Fibroblast of skin of abdomen (primary cell): ENCODE data around the gene DYRK2.

Source experiments
- DNase-seq: peaks from one replicate; pipeline ENCODE4 v3.0.0-alpha.2; 2013

Gene DYRK2

GRCh38 chr12:67646775-67647174 is 1.8 kb upstream of the DYRK2 start:
- no peak for DNase-seq

DNA sequence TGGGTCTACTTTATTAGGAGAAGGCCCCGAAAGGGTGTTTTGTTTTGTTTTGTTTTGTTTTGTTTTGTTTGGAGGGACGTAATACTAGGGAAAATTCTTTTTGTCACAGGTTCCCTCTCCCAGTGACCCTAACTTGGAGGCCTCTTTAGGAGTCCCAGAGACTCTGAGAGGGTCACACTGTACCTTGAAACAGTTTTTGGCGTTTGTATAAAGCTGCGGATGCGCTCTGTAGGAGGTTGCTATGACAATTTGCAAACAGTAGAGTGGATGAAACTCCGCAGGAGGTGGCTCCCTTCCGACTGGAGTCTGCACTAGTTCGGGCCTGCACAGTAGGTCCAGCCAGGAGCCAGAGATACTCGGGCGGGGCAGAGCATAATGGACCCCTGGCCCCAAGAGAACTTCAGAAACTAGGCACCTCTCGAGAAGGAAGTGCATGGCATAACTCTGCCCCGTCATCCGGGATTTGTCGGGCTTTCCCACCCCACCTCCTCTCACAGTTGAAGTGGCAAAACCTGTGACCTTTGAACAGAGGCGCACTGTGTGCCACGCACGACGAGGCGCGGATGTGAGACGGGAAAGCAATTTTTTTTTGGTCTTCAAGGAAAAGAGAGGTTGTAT is 1.3 kb upstream of the DYRK2 start:
- no peak for DNase-seq

- peak; percentile 84 for DNase-seq
Observed at GRCh38 chr12:67647799-67648520, 585 bp upstream of the DYRK2 start.

DNA sequence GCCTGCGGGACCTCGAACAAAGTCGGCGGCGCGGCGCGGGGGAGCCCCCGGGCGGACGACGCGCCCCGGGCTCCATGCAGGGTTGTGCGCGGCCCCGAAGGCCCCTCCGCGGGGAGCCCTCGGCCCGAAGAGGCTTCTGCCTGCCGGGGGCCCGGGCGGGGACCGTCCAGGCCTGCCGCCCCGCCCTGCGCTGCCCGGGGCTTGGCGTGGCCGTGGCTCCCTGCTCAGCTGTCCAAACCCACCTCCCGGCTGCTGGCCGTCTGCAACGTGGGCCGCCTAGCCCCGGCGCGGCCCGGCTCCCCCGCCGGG is 670 bp downstream of the DYRK2 start:
- DNase-seq, result no peak

GRCh38 chr12:67649570-67650387 is 1.2 kb downstream of the DYRK2 start:
- no peak for DNase-seq

DNA sequence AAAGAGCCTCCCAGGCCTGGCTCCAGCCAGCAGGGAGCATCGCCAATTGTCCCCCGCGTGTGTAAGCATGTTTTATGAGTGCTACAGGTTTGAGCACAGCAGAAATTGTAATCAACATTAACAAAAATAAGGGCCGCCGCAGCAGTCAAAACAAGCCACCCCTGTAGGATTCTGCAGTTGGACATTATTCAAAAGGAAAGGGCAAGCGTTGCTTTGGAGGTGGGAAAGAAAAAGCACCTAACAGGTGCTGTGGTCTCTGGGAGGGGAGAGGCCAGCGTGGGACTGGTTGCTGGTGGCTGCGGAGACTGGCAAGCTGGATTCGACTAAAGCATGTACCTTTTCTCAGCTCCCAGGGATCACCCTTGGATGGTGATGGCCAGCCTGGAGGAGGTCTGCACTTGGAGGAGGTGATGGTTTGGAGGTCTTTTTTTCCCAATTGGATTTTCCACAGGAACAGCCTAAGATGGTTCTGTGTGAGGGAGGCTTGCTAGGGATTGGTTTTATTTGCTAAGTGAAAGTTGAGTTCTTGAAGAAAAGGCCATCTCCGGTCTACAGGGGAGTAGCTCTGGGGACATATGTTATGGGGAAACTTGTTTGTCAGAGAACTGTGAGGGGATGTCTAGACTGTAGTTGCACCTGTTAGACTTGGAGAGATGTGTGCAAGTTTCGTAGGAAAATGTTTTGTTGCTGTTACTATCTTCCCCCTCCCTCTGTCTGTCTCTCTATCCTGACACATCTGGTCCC is 2.0 kb downstream of the DYRK2 start:
- DNase-seq, result no peak

DNA sequence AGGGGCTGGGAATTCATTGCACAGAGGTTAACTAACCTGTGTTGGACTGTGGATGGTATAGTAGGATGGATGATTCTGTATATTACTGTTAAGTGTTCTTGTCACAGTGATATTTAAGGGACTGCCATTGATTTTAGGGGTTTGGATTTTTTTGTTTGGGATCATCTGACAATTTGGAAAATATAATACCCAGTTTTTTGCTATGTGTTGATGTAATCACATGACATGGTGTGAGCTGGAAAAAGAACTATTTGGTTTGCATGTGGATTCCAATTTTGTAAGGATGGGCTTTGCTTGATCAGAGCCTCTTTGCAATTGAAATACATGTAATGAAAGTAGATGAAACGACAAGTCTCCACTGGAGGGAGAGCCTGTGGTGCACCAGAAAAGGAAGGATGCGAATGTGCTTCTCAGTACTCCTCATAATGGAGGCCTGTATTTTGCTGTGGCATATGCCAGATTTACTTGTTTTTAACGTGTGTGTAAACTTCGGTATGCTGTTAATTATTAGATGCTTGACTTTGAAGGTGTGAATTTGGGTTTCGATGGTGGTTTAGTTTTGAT is 2.7 kb downstream of the DYRK2 start:
- DNase-seq, result peak; percentile 51

GRCh38 chr12:67655829-67656228 is 7.3 kb downstream of the DYRK2 start:
- no peak for DNase-seq

- DNase-seq, result no peak
Observed at GRCh38 chr12:67656251-67656650, 7.7 kb downstream of the DYRK2 start.

DNA sequence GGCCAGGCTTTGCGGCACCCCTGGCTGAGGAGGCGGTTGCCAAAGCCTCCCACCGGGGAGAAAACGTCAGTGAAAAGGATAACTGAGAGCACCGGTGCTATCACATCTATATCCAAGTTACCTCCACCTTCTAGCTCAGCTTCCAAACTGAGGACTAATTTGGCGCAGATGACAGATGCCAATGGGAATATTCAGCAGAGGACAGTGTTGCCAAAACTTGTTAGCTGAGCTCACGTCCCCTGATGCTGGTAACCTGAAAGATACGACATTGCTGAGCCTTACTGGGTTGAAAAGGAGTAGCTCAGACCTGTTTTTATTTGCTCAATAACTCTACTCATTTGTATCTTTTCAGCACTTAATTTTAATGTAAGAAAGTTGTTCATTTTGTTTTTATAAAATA is 9.9 kb downstream of the DYRK2 start:
- no peak for DNase-seq

DNA sequence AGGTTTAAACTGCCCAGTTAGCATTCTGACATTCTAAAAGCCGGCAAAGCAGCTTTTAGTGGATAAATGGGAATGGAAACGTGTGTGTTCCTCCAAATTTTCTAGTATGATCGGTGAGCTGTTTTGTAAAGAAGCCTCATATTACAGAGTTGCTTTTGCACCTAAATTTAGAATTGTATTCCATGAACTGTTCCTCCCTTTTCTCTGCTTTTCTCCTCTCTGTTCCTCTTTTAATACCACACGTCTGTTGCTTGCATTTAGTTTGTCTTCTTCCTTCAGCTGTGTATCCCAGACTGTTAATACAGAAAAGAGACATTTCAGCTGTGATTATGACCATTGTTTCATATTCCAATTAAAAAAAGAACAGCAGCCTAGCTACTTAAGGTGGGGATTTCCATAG is 10.7 kb downstream of the DYRK2 start:
- DNase-seq, result no peak

- DNase-seq, result peak; percentile 90
Observed at GRCh38 chr12:67661311-67662021, 12.9 kb downstream of the DYRK2 start.

DNA sequence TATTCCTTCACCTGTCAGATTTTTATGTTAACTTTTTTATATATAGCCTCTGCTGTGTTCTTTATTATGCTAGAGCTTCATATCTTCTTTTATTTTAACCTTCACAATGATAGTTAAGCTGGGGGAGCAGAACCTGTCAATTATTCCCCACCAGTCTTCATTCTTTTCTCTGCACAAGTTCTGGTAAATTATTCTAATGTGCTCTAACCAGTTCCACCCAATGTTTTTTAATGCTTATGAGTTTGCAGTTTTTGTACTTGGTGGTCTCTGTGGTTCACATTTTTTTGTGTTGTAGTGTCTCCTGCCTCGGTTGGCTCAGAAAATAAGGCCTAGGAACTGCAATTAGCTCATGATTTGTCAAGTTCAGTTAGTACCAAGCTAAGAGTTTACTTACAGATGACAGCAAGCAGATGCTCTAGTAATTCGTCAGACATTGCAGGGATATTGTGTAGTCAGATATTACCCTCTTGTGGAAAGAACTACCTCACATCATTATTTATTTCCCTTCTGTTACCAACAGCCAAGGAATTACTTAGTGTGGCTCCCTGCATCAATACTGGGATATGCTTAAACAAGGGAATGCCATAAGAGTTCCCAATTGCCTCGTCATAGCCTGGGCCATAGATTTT is 14.5 kb downstream of the DYRK2 start:
- DNase-seq, result peak; percentile 97

DNA sequence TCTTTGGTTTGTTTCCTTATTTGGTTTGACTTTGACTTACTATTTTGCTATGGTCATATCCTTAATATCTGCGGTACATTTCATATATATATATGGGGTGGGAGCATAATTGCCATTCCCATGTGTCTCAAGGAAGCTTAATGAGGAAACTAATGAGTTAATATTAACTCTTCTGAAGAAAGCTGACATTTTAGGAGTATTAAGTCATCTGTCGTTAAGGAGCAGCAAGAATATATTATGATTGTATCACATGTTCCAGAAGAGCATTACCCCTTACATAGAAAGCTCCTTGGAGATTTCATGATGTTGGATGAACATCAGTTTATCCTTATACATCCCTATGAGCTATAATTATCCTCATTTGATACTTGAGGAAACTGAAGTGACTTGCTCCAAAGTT is 15.6 kb downstream of the DYRK2 start:
- DNase-seq, result no peak

GRCh38 chr12:67665679-67666078 is 17.1 kb downstream of the DYRK2 start:
- no peak for DNase-seq

GRCh38 chr12:67666605-67667004 is 18.1 kb downstream of the DYRK2 start:
- no peak for DNase-seq

GRCh38 chr12:67667276-67668073 is 18.9 kb downstream of the DYRK2 start:
- DNase-seq, result no peak

DNA sequence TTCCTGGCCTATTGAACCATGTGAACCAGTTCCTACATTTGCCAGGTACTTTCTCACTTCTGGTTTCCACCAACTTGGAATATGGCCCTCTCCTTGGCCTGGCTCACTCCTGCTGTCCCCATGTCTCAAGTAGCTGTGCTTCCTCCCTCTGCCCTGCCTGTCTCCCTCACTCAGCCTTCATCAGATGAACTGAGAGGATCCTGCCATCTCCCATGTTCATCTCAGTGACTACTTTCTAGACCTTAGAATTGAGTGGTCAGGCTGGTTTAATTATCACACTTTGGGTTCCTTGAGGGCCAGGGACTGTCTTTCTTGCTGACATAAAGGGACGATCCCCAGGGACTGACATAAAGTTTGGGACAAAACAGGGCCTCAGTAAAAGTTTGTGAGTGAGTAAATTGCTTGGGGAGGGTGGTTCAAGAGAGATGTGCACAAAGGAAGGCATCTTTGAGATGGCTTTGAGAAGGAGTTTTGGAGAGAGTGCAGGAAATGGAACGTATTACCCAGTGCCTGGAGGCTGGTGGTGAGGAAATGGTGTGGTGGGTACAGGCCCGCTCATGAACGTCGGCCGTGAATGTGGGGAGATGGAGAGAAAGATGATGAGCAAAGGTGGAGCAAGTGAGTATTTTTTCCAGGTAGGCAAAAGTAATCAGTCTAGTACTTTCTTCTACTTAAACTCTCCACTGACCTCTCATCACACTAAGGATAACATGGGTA is 20.8 kb downstream of the DYRK2 start:
- no peak for DNase-seq

DNA sequence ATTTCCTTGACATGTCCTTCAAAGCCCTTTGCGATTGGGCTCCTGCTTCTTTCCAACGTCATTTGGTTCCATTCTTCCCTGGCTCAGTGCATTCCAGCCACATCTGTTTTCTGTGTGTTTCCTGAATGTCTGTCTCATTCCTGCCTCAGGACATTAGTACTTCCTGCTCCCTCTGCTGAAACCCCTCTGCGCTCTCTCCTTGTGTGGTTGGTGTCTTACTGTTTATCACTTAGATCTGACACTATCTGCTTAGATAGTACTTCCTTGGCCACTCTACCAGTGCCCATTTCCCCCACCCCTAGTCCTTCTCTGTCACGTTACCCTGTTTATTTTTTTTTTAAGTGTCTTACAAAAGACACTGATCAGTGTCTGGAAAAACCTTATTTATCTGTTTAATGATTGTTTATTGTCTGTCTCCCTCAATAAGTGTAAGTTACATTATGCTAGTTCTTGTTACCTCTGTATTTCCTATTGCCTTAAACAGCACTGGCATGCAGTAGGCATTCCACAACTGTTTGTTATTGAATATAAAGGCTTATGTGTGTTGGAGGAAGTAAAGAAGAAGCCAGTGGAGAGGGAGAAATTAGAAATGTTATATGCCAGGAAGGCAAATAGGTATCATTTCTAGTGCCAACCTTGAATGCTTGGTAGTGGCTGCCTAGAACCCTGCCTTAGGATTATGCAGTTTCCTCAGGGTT is 21.5 kb downstream of the DYRK2 start:
- no peak for DNase-seq
